HuH-7.5 (cell line): Measurements from ENCODE around the gene SEM1.
"Not testable (repeated sequence)": the region's sequence is repeated elsewhere in the genome, so short reads cannot be mapped to it uniquely, and the experiment has no call there.

Experiments used
- DNase-seq: peaks from one replicate; pipeline ENCODE4 v3.0.0; 2011; ENCODE audit warnings: low spot score

Gene SEM1

DNA sequence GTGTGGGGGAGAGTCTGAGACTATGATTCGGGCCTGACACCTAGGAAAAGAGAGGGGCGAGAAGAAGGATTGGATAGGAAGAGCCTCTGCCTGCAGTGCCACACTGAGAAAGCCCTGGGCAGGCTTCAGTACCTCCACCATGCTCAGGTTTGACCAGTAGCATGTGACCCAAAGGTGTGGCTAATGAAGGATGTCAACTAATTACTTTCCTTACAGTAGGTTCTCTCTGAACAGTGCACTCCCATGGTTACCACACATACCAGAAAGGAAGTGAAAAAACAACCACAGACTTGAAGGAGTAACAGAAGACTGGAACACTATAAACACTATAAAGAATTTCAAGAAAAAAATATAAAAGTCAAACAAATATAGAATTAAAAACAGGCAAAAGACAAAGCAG lies 46.2 kb downstream of the SEM1 start:
- DNase-seq, result no peak

DNA sequence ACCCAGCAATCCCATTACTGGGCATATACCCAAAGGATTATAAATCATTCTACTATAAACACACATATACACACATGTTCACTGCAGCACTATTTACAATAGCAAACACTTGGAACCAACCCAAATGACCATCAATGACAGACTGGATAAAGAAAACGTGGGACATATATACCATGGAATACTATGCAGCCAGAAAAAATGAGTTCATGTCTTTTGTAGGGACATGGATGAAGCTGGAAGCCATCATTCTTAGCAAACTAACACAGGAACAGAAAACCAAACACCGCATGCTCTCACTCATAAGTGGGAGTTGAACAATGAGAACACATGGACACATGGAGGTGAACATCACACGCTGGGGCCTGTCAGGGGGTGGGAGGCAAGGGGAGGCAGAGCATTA lies 47.5 kb downstream of the SEM1 start:
- DNase-seq, result not testable (repeated sequence)

DNA sequence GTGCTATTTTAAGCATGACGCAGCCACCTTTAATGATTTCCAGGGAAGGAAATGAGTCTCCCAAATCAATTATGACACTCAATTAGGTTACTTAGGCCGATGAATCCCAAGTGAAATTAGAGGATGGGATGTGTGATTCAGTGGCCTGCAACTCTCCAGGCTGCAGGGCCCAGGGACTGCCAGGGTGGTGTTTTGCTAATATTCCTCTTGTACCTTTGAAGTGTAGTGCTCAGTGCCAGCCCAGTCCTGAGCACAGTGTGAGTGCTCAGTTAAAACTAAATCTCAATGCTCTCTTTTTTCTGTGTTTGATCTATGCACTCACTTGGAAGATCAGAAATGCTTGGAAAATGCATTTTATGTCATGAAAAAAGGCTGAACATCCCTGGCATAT lies 51.6 kb downstream of the SEM1 start:
- DNase-seq, result no peak

- no peak for DNase-seq
These were observed 52.2 kb downstream of the SEM1 start for GRCh38 chr7:96657347-96658021.

GRCh38 chr7:96655956-96656355 lies 53.7 kb downstream of the SEM1 start:
- no peak for DNase-seq

GRCh38 chr7:96654630-96655188 lies 54.9 kb downstream of the SEM1 start:
- no peak for DNase-seq

- DNase-seq, result no peak
These were observed 59.7 kb downstream of the SEM1 start for GRCh38 chr7:96649981-96650380.

GRCh38 chr7:96648784-96649183 lies 60.9 kb downstream of the SEM1 start:
- DNase-seq, result no peak

DNA sequence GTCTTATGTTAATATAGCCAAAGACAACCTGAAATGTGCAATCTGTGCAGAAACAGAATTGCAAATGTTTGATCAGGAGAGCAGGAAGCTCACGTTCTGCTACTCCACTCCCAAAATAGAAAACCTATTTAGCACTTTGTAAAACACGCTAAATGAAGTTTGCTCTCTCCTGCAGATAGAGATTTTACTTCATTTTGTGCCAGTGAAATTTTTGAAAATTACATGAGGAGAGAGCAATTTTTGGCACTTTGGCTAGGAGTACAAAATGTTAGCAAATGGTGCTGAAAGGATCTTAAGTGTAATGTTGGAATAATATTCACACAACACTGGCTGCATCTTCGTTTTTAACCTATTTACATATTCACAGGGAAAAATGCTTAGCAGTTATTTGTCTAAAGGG lies 61.9 kb downstream of the SEM1 start:
- no peak for DNase-seq

- DNase-seq, result no peak
These were observed 64.6 kb downstream of the SEM1 start for GRCh38 chr7:96645084-96645483.

GRCh38 chr7:96643436-96643835 lies 66.2 kb downstream of the SEM1 start:
- not testable (repeated sequence) for DNase-seq

- no peak for DNase-seq
These were observed 69.6 kb downstream of the SEM1 start for GRCh38 chr7:96640054-96640453.
